DMS153 treated with DMSO at 0.1 percent for 48 hours (cell line): ENCODE results near the gene ATP2A3.

Experiments used
- DNase-seq: peaks from one replicate; lab custom pipeline; 2025; ENCODE audit not compliant: unreplicated experiment; lab: John Stamatoyannopoulos, UW

The ATP2A3 gene

DNA sequence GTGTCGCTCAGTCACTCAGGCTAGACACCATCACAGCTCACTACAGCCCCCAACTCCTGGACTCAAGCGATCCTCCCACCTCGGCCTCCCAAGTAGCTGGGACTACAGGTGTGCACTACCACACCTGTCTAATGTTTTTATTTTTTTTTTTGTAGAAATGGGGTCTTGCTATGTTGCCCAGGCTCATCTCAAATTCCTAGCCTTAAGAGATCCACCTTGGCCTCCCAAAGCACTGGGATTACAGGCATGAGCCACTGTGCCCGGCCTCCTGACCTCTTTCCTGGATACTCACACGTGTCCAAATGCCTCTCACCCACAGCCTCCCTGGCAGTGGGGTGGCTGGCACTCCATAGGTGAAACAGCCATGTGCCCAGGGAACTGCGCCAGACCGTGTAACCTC is 88.9 kb downstream of the ATP2A3 start:
- DNase-seq: no peak
